SU-DHL-6 (cell line): ENCODE measurements around the gene VAV3.

ENCODE experiments used
- CTCF ChIP-seq: fragments of 200-600 bp; sonication (generic); IDR thresholded peaks from one replicate; pipeline ENCODE4 v1.5.1; 2017; ENCODE audit warnings: antibody characterized with exemption, mild to moderate bottlenecking, low read length, moderate library complexity; ENCODE audit not compliant: insufficient read depth, poor library complexity, severe bottlenecking
- EZH2phosphoT487 ChIP-seq: fragments of 200-600 bp; sonication (generic), shearing (Covaris generic); conservative IDR thresholded peaks from 2 replicates; pipeline ENCODE4 v1.6.1; 2018; ENCODE audit warnings: mild to moderate bottlenecking, antibody characterized with exemption, low read length, moderate library complexity, mixed read lengths

- no peak for TF ChIP-seq CTCF
- no peak for TF ChIP-seq EZH2phosphoT487
Observed at GRCh38 chr1:107930292-107930691, 34.7 kb downstream of the VAV3 start.
